Testis (tissue), 2 donors: ENCODE data around the gene ITPRID1.

ENCODE experiments used
- CTCF ChIP-seq, 3 experiments: fragments of 450-650 bp in 2 of 3; fragments of 200-600 bp in 1 of 3; sonication (generic) in 1 of 3; IDR thresholded peaks; one replicate each; pipeline ENCODE4 v1.5.1; 2016 to 2019; ENCODE audit warnings: antibody characterized with exemption in 3 of 3, mild to moderate bottlenecking in 2 of 3, moderate library complexity in 1 of 3
- POLR2A ChIP-seq: fragments of 450-650 bp; IDR thresholded peaks from one replicate; pipeline ENCODE4 v1.6.1; 2017; ENCODE audit warnings: antibody characterized with exemption, mild to moderate bottlenecking, moderate library complexity

- no peak for TF ChIP-seq POLR2A
- TF ChIP-seq CTCF (IDR thresholded peaks at IDR 0.05), result no peak
Measured at GRCh38 chr7:31492086-31492485, 21.8 kb upstream of the ITPRID1 start.
